ENCODE results near the gene UNC13A. TPM values are rescaled to one million over a fixed set of nuclear protein-coding genes. Genes with fewer than 3 reads are reported as not detected.

UNC13A gene
- polyA plus RNA-seq, 3 donors = 0.16 to 0.26 (median 0.21) TPM

GRCh38 chr19:17671906-17672305, 16.2 kb downstream of the UNC13A start:
- DNase-seq = no peak

DNA sequence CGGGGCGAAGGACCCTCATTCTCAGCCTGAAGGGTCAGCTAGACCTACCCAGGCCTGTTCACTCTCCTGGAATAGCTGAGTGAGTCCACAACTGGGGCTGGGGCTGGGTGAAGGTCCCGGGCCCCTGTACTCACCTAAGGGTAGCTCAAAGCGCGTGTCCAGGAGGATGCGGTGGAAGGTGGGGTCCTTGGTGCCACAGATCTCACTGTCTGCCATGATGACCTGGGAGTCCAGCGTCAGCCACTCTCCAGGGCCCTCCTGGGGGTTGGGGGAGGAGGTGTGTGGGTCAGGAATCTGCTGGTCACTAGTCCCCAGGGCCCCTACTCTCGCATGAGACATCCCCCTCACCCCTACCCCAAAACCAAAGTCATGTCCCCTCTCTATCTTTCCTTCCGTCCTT, 18.7 kb downstream of the UNC13A start:
- DNase-seq = no peak

- no peak for DNase-seq
Measured at GRCh38 chr19:17665058-17665457, 23.1 kb downstream of the UNC13A start.

DNA sequence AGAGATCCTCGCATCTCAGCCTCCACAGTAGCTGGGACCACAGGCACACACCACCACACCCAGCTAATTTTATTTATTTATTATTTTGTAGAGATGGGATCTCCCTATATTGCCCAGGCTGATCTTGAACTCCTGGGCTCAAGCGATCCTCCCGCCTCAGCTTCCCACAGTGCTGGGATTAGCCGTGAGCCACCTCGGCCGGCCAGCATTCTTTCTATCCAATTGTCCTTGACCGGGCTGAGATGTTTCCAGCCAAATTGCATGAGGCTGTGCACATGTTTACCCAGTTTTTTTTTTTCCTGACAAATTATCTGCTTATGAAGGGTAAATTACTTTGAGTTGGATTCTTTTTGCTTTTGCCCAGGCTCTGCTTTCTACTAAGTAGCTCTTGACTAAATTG, 28.2 kb downstream of the UNC13A start:
- no peak for DNase-seq

- no peak for DNase-seq
Measured at GRCh38 chr19:17658666-17659065, 29.5 kb downstream of the UNC13A start.

GRCh38 chr19:17658240-17658639, 29.9 kb downstream of the UNC13A start:
- no peak for DNase-seq

- DNase-seq = no peak
Measured at GRCh38 chr19:17656970-17657369, 31.2 kb downstream of the UNC13A start.

DNA sequence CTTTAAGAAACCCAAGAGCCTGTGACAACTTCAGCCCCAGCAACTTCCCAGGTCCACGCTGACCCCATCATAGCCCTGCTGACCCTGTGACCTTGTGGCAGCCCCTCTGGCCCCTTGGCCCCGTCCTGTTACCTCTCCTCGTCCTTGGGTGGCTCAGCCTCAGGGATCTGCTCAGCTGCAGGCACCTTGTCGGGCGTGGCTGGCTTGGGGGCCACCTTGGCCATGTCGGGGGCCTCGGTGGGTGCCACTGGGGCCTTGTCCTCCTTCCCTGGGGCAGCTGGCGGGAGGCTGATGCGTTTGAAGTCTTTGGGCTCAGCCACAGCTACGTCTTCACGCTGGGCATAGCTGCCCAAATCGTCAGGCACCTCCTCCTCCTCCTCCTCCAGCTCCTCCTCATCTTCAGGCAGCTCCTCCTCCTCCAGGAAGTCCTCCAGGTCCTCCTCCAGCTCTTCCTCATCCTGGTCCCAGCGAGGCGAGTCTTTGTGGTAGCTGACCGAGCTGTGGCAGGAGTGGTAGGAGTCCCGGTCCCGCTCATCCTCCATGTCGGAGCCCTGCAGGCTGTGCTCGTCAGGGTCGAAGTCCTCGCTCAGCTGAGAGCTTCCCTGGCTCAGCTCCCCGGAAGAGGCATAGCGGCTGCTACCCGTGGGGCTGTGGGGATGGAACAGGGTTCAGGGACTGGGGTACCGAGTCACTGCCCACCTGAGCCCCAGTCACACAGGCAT, 32.2 kb downstream of the UNC13A start:
- DNase-seq = no peak

DNA sequence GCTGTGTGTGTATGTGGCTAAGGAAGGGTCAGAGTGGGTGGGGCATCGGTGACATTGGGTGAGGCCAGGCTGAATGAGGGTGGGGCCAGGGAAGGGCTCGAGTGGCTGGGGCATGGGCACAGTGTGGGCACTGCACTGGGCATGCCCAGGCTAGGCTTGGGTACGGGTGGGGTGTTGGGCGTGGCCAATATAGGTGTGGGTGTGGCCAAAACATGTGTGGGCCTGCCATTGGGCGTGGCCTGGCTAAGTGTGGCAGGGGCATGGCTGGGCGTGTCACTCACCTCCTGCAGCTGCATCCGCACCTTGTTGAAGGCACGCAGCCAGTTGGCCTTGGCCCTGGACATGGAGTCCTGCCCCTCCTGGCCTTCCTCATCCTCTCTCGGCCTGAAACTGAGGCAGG, 33.2 kb downstream of the UNC13A start:
- DNase-seq = no peak

DNA sequence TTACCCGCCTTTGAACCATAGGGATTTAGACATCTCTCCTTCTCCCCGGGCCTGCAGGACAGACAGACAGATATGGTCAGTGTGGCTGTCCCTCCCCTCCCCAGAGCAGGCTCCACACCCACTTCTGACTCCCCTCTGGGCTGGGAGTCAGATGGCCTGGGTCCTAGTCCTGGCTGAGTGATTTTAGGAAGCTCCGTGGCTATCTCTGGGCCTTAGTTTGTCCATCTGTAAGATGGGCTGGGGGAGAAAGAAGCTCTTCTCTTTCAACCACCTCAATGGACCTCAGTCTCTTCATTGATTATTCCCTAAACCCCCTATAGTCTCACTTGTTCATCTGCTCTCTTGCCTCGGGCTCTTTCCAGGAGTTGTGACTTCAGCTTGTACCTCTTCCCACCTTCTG, 35.5 kb downstream of the UNC13A start:
- no peak for DNase-seq

DNA sequence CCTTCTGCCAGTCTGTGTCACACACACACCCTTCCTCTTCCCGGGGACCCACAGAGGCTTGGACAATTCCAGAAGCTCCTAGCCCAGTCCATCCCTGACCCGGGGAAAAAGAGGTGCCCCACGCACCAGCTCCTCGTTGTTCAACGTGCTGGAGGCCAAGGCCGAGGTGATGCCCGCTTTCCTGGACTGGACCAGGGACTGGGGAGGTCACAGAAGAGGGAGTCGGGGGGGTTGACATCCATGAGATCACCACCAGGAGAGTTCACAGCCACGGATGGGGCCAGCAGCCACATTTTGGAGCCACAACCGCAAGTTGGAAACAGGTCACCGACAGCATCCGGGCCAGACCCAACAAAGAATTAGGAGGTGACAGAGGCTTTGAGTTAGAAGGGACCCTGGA, 39.4 kb downstream of the UNC13A start:
- DNase-seq = no peak

DNA sequence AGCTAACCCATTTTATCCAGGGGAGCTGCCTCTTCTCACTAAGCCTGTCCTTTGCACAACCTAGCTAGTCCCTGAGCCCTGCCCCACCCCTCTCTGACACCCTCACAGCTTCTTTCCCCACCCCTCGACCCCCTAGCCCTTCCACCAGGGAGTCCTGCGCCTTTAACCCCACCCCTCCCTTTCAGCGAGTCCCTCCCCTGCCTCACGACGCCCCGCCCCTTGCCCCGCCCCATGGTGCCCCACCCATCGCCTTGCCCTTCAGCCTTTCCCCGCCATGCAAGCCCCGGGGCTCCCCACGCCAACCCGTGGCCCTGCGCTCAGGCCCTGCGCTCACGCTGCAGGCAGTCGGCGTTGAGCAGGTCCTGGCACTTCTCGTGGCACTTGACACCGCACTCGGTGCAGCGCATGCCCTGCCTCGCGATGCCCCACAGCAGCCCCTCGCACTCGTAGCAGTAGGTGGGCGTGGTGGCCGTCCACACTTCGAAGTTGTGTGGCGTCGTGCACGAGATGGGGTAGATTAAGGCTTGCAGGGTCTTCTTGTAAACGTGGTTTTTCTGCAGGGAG, 40.0 kb downstream of the UNC13A start:
- DNase-seq = no peak

DNA sequence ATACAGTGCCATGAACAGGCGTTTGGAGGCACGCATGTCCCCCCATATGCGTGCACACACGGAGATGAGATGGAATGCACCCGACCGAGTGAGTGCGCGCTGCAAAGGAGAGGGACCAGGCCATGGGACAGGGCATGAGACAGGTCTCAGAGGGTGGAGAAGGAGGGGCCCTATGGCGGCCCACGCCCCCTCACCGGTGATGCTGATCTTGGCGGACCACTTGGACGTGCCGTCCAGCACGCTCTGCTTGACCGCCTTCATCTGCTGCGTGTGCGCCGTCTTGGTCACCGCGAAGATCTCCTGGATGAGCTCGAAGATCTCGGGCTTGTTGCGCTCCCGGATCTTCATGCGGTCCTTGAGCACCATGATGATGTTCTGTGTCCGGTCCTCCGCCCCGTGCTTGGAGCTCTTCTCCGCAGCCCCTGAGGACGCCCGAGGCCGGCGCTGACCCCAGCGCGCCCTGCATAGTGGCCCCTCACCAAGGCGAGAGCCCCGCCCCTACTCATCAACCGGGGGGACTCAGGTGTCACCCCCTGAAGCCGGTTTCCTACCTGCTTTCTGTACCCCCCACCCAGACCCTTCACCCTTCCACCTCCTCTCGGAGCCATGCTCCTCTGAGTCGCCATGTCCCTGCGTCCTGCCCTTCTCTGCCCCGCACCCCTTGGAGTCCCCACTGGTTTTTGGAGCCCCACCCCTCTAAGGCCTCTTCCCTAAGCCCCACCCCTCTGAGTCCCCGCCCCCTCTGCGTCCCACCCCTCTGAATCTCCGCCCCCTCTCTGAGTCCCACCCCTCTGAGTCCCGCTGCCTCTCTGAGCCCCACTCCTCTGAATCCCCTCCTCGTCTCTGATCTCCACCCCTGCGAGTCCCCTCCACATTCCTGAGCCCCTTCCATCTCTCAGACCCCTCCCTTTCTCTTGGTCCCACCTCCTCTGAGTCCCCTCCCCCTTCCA, 40.8 kb downstream of the UNC13A start:
- DNase-seq = no peak

DNA sequence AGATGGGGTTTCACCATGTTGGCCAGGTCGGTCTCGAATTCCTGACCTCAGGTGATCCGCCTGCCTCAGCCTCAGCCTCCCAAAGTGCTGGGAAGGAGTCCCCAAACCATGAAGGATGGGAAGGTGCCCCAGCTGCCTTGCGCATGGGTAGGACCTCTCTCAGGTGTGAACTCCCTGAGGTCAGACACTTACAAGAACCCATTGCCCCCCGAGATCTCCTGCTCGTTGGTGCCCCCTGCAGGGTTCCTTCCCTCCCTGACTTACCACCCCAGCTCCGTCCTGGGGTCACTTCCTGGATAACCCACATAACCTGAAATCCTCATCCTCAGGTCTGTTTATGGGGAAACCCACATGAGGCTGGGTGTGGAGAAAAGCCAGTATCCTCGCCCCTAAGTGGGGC, 41.7 kb downstream of the UNC13A start:
- no peak for DNase-seq

GRCh38 chr19:17645339-17645963, 42.7 kb downstream of the UNC13A start:
- no peak for DNase-seq

DNA sequence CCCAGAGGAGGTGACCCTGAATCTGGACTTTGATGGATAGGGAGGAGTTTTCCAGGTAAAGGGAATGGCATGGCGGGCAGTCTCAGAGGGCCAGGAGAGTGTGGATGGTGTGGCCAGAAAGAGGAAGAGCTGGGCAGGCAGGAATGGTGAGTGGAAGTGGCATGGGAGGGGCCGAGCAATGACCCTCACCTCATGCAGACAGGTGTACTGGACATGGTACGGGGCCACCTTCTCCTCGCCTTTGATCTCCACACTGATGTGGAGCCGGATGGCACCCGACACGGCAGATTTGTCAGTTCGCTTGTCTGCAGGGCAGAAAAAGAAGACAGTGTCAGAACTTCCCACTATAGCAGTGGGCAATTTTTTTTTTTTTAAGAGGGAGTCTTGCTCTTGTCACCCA, 45.5 kb downstream of the UNC13A start:
- DNase-seq = no peak

GRCh38 chr19:17641846-17642245, 46.3 kb downstream of the UNC13A start:
- DNase-seq = no peak

DNA sequence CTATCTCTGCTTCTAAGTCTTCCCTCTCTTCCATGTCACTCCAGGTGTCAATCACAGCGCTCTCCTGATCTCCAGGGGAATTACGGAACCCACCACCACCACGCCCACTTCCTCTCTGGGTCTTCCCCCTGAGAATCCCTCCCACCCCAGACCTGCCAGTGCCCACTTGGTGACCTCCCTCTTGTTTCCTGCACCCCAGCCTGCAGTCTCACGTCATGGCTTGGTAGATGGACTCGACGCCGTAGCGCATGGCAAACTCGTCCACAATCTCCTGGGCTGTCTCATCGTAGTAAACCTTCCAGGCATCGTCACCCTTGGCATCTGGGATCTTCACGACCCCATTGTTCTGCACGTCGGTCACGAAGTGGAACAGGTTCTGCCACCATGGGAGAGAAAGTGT, 47.0 kb downstream of the UNC13A start:
- DNase-seq = no peak

- no peak for DNase-seq
Measured at GRCh38 chr19:17633700-17634099, 54.5 kb downstream of the UNC13A start.

DNA sequence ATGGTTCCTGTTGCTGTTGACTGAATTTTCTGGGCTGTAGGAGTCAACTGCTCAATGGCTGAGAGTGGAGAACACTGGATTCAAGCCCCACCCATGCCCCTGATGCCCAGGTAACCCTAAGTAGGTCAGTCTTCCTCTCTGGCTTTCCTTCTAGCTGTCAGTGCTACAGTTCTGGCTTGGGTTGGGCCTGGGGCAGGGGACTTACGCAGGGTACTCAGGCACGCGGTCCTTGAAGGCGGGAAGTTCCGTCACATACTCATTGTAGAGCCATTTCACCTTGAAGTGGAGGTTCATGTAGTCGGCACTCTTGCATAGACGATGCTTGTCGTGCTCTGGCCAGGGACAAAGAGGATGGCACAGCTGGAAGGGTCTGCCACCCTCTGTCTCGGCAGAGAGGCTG, 55.6 kb downstream of the UNC13A start:
- DNase-seq = no peak

DNA sequence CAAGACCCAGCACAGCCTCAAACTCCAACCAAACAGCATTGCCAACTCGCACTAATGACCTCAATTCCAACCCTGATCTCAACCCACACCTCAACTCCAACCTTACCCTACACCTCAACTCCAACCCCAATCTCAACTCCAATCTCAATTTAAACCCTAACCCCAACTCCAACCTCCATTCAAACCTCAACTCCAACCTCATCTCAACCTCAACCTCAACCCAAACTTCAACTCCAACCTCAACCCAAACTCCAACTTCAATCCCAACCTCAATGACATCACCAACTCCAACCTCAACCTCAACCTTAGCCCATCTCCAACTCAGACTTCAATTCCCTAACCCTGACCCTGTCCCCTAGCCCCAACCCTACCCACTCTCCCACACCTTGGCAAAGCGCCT, 58.4 kb downstream of the UNC13A start:
- no peak for DNase-seq

- DNase-seq = no peak
Measured at GRCh38 chr19:17627921-17628320, 60.2 kb downstream of the UNC13A start.

DNA sequence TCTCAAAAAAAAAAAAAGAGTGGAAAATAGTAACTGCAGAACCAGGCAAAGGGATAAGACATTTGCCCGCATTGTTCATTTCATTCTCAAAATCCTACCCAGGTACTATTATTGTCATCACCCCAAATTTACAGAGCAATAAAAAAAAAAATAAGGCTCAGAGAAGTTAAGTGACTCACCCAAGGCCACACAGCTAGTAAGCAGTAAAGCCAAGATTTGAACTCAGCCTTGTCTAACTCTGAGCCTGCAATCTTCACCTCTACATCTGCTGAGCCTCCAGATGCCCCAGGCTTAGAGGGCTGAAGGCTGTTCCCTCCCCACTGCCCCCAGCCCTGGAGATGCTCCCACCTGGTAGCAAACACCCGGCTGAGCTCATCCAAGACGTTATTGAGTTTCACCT, 61.0 kb downstream of the UNC13A start:
- DNase-seq = no peak

Measured in renal pelvis (tissue), 4 donors.